ENCODE measurements around the gene ELP5.

ELP5 gene, protein sequence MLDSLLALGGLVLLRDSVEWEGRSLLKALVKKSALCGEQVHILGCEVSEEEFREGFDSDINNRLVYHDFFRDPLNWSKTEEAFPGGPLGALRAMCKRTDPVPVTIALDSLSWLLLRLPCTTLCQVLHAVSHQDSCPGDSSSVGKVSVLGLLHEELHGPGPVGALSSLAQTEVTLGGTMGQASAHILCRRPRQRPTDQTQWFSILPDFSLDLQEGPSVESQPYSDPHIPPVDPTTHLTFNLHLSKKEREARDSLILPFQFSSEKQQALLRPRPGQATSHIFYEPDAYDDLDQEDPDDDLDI

DNA sequence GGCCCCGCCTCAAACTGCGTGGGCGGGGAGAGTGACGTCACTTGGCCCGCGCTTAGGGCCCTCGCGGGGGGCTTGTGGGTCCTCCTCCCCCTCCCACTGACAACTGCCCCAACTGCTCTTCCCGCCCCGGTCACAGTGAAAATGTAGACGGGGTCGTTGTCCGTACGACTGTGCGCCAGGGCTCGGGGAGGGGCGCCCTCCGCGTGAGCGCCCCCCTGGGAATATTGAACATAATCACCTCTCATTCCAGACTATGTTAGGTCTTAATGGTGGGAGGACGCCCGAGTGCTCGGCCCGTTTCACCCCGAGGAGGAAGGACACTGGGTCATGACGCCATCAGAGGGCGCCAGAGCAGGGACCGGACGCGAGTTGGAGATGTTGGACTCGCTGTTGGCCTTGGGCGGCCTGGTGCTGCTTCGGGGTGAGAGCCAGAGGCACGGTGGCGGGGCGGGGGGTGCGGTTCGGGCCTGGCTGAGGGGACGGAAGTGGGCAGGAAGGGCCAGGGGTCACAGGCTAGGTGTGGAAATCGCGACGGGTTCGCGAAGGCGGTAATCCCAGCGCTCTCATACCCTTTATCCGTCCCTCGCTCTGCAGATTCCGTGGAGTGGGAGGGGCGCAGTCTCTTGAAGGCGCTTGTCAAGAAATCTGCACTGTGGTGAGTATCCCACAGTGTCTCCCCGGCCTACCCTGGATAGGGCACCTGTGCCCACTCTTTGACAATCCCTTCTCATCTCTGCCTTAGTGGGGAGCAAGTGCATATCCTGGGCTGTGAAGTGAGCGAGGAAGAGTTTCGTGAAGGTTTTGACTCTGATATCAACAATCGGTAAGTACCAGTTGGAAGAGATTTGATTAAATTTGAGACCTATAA lies at the start of gene ELP5:
TSS of gene ELP5 (plus strand) at position 40 of the 868 bp plus-strand sequence. CDS start at position 376, 336 bp downstream.
- DNase-seq (ENCODE audit: low read depth in 1 of 2, low spot score in 1 of 2), result peak; percentile 68 to 73

DNA sequence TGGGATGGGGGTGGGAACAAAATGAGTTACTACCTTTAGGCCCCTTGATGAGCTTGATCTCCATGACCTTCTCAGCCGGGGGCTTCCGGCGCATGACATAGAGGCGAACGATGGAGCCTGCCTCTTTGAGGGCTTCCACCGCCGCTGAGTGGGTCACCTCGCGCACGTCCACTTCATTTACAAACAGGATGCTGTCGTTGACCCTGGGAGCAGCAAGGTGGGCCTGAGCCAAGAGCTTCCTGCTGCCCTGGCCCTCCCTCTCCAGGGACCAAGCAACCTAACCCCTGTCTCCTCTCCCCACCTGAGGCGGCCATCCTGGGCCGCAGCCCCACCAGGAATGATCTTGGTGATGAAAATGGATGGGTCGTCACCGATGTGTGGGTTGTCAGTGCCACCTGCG lies 48.6 kb upstream of the ELP5 start:
- no peak for DNase-seq (ENCODE audit: low read depth in 1 of 2, low spot score in 1 of 2)

DNA sequence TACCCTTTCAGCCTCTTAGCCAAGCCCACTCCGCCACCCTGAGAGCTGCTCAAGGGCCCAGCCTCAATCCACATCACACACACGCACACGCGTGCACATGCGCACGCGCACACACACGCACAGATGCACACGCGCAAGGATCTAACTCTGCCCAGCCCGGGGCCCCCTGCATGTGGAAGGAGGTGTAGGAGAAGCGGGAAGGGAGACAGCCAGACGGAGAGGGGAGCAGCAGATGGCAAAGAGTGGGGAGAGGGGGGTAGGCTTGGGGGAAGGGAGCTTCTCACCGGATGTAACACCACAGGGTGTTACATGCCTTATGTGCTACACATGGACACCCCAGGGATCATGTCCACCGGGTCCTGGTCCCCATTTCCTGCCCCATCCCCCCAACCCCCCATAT lies 47.7 kb upstream of the ELP5 start:
- no peak for DNase-seq (ENCODE audit: low read depth in 1 of 2, low spot score in 1 of 2)

DNA sequence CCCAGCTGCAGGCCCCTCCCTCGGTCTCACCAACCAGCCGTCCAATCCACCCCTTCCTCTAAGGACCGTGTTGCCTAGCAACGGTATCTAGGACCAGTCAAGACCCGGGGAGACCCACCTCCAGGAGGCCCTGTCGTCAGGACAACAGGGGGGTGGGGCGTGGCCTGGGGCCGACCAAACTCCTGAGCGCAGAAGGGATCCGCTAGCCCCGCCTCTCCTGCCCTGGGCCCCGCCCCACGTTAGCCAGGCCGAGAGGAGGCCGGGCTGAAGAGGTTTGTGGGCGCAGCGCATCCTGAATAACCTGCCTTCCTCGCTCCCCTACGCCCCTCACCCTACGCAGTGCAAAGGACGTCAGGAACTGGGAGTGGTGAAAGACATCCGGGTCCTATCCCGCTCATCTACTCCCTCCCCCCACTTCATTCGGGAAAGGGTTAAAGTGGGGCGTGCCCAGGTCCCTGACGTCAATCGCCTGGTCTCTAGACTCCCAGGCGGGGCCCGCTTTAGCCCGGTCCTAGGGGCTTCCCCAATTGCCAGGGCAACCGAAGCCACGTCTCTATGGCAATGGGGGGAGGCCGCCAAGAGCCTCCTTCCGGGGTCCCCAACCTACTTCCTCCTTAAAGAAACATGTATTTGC lies 47.1 kb upstream of the ELP5 start:
- peak; percentile 81 to 85 for DNase-seq (ENCODE audit: low read depth in 1 of 2, low spot score in 1 of 2)

DNA sequence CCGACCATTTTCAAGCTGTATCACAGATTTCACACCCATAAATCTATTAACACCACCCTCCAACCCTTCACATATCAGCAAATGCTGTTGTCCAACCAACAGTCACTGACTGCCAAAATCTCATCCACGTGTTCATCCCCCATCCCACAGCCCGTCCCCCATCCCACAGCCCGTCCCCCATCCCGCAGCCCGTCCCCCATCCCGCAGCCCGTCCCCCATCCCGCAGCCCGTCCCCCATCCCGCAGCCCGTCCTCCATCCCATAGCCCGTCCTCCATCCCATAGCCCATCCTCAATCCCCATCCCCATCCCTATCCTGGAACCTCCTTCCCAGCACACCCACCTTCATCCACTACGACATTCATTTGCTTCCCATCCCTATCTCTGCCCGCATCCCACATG lies 46.5 kb upstream of the ELP5 start:
- DNase-seq (ENCODE audit: low read depth in 1 of 2, low spot score in 1 of 2), result no peak

DNA sequence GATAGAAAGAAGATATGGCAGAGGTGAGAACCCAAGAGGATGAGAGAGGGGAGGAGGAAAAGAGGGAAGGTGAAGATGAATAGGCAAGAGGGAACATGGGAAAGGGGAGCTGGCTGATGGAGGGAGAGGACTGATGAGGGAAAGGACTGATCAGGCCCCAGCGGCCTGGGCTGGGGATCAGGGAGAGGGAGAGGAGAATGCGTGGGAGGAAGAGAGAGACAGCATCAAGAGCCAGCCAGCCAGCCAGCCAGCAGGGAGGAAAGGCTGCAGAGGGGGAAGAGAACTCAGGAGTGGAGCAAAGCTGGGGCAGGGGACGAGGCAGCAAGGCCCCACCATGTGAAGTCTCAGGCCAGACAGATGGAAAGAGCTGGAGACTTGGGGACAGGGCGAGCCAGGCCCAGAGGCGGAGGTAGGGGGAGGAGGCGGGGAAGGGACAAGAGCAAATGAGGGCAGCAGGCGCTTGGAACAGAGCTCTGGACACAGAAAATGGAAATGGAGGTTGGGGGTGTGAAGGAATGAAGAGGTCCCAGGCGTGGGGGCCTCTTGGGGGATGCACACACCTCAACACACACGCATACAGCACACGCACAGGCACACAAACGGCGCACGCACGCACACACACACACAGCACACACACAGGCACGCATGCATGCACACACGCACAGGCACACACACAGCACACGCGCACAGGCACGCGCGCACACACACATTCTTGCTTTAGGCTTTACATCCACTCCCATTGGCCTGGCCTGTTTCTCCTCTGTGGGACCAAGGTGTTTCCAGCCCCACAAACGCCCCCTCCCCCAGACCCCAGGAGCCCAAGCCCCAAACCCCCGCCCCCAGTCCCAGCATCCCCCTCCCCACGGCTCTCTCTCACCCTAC lies 44.7 kb upstream of the ELP5 start:
- no peak for DNase-seq (ENCODE audit: low read depth in 1 of 2, low spot score in 1 of 2)

DNA sequence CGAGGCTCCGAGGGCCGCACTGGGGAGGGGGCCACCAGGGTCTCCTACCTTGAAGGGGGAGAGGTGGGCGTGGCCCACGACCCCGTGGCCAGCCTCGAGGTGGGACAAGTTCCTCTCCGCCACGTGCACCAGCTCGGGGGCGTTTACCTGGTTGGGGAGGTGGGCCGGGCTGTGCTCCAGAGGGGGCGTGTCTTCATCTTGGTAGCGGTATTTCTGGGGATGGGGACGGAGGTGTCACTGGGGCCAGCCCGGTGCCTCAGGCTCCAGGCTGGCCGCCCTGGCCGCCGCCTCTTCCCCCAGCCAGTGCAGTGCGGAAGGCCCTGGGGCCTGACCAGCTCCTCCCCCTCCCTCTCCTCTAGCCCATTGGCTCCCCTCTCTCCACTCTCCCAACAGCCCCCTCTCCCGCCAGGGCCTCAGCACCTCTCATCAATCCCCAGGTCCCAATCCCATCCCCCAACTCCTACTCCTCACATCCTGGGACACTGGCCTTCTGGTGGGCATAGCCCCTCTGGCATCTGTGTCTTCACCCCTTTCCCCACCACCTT lies 43.9 kb upstream of the ELP5 start:
- no peak for DNase-seq (ENCODE audit: low read depth in 1 of 2, low spot score in 1 of 2)

DNA sequence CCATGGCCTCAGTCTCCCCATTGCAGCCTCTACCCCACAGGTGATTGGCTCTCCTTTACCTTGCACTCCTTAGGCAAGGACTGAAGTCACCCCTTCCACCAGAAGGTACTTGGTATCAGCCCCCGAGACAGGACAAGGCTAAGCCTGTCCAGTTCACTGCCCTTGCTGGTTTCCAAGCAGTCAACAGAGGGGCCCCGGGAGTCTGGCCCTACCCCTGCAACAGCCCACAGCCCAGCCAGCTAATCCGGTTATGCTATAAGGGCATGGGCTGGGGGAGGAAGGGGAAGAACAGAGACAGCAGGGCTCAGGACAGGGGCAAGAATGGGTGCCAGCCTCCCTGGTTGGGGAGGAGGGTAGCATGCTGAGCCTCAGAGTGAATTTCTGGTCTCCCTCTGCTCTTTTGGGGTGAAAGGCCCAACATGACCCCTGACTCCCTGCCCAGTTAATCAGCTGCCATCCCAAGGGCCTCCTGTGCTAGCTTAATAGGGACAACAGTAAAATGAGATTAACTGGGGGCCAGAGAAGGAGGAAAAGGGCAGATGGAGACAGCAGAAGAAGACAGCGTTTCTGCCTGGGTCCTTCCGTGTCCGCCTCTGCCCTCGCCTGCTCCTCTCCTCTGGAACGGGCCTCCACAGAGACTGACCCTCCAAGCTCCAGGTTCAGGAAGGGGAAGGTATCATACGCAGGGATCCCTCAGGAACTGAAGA lies 43.1 kb upstream of the ELP5 start:
- no peak for DNase-seq (ENCODE audit: low read depth in 1 of 2, low spot score in 1 of 2)

DNA sequence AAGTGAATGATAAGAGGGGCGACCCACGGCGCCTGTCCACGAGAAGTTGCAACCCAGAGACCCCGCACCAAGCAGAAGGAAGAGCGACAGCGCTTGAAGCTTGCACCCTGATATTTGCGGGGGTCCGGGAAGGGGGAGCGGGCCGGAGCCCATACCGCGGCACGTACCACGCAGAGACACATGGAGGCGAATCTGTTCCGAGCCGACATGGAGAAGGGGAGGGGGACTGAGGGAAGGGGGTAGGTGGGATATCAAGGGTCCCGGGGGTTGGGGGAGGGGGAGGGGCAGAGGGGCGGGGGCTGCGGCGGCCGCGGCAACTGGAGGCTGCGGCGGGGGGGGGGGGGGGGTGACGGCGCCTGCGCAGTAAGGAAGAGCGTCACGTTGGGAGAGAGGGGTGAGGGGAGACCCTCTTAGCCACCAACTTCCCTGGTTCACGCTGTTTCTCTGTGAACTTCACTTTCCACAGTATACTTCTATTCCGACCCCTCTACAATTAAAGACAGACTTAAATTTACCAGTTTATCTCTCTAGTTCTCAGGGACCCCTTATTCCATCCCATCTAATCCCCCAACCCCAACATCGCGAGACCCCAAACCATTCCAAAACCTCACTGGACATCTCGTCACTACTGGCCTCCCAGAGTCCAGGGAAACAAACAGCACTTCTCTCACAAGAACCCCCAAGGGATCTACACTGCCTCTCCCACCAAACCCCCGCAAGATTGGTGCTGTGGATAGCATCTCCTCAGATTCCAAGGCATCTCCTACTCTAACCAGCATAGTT lies 40.3 kb upstream of the ELP5 start:
- no peak for DNase-seq (ENCODE audit: low read depth in 1 of 2, low spot score in 1 of 2)

DNA sequence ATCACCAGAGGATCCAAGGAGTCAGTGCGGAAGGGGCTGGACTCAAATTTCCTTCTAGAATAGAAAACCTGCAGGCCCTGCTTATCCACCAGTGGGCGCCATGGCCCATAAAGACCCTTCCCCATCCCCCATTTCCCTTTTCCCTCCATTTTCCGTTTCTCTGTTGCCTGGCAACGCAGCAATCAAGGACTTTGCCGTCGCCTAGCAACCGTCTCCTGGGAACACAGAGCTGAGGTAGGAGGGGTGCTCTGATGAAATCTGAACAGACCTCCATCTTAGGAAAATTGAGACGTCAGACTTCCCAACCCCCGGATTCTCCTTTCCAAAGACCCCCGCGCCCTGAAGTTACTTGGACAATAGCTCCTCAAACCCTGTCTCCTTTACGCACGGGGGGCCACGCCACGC lies 38.1 kb upstream of the ELP5 start:
- DNase-seq (ENCODE audit: low read depth in 1 of 2, low spot score in 1 of 2), result no peak

DNA sequence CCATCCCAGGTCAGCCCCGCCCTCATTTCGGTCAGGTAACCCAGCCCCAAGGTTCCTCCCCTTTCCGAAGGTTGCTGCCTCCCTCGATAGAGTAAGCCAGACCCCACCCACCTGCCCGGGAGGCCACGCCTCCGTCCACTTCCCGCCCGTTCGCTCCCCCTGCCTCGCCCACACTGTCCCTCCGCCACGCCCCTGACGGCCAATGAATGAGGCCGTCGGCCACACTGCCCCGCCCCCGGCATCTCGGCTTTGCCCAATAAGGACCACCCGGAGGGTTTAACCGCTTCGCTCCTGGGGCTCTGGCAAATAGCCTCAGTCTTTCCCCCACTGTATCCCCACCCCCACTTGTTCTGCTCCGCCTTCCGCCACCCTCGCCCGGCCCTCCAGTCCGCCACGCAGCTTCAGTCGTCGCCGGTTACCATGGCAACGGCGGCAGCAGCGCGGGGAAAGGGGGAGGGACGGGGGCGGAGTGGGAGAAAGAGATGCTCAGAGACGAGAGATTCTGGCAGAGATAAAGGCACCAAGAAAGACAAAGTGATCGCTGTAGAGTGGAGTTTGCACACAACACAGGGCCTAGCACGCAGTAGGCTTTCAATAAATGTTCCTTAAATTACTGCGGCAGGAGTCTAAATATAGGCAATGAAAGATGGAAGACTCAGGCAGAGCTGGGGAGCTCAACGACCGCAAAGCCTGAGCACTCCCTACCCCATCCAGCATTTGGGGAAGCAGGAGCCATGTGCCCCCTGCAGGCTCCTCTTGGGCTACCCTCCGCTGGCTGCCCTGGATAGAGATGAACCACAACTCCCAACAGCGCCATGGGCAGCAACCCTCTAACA lies 37.5 kb upstream of the ELP5 start:
- DNase-seq (ENCODE audit: low read depth in 1 of 2, low spot score in 1 of 2), result peak; percentile 99

DNA sequence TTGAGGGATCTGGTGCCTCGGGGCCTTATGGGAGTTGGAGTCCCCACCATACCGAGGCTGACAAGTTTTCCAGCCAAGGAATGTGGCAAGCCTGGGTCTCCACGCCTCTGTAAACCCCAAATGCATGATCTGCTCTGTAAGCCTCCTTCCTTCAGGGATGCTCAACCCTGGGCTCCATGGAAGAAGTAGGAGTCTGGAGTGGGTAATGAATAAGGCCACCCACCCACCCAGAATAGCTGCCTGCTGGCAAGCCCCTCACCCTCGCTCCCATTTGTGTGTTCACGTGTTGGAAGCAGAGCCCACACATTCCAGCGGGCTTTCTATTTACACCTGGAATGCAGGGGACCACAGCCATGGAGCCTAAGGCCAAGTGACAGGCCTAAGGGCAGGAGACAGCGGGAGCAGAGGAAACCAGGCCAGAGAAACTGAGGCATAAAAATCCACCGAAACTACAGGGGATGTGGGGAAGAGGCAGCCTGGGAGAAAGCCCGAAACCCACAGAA lies 36.8 kb upstream of the ELP5 start:
- DNase-seq (ENCODE audit: low read depth in 1 of 2, low spot score in 1 of 2), result no peak

DNA sequence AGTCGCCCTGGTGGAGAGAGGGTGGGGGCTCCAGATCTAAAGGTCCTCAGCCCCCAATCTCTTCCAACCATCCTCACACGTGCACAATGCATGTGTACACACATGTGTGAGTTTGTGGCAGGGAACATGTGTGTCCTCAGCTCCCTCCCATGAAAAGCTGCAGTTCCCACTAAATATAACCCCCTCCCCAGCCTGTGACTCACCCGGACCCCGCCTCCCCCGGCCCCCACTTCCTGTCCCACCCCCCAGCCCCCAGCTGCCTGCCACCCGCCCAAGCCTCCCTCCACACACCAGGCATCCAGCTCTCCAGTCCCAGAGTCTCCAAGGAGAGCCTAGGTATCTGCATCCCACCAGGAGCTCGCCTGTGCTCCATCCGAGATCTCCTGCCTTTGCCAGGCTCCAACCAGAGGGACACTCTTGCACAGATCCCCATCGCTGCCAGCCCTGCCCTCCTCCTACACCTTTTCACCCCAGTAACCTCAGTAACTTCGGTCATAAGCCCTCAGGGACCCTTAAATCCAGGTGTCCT lies 36.3 kb upstream of the ELP5 start:
- DNase-seq (ENCODE audit: low read depth in 1 of 2, low spot score in 1 of 2), result no peak

DNA sequence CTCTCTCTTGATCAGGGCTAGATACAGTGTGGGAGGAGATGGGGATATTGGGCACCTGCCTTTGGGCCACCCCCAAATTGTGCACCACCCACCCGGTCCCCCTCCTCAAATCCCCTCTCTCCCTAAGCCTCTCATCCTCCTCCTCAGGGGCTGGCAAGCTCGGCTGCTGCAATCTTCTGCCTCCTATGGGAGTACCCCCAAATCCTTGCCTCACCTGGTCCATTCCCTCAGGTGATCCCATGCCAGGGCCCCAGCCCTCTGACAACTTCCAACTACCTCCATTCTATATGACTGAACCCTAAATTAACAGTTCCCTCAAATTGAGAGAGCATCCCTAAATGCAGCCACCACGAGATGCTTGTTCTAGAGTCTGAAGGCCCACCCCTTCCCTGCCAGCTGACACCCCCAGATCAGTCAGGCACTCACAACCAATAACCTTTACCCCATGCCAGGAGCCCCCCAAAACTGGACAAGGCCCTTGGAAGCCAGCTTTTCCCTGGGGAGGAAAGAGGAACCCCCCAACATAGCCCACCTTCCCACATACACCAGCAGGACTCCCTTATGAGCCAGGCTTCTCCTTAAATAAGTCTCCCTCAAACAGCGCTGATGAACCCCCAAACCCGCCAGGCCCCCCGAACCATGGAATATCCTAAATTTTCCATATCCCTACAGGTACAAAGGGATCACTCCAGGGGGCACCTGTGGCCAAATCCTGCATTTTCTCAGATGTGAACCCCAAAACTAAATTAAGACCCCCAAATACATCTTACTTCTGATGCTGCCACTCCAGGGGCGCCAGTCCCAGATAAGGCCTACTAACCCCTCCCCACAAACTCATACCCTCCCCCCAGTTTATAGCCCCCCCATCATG lies 35.5 kb upstream of the ELP5 start:
- no peak for DNase-seq (ENCODE audit: low read depth in 1 of 2, low spot score in 1 of 2)

DNA sequence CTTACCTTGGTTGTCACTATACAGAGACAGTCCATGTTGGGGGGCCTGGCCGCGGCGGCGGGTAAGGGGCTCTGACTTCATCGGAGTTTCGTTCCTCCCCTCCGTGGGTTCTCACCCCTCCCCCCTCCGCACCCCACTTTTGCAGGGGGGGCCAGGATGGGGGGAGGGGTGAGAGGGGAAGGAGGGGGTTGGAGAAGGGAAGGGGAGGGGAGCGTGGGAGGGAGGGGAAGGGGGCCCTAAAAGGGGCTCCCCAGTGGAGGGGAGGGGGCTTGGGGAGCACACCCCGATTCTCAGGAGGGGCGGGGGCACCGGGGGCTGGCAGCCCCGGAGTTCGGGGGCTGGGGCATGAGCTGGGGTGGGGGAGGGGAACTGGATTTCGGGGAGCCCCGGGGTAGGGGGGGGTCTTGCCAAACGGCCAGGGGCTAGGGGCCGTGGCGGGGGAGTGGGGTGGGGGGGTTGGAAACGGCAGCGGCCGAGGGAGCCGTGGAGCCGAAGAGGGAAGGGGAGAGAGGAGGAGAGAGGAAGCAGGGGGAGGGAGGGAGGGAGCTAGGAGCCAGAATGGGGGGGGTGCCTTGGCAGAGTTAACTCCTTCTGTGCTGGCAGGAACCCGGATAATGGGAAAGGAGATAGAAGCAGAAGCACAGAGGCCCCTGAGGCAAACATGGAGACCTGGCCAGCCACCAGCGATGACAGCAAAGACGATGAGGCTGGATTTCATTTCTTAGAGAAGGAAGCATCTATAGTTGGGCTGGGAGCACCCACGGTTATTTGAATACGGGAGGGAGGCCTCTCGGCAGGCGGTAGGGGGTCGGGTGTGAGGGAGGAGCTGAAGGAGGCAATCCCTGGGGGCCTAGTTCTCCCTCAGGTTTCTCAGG lies 34.7 kb upstream of the ELP5 start:
- no peak for DNase-seq (ENCODE audit: low read depth in 1 of 2, low spot score in 1 of 2)

DNA sequence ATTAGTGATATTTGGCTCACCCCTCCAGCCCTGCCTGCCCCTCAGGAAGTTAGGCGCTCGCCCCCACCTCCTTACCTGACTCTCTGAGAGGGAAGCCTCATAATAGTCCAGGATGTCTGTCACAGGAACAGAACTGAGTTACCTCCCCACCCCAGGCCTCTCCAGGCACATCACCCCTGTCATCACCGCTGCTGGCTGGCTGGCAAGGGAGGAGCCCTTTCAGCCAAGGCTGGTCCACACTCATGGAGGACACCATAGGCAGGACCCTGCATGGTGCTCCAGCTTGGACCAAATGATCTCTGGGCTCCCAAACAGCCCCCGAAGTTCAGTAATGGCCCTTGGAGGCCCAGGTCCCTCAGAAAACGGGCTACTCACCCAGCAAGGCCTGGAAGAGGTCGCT lies 33.8 kb upstream of the ELP5 start:
- no peak for DNase-seq (ENCODE audit: low read depth in 1 of 2, low spot score in 1 of 2)
